ENCODE data around the gene EXOSC9.

The EXOSC9 gene

DNA sequence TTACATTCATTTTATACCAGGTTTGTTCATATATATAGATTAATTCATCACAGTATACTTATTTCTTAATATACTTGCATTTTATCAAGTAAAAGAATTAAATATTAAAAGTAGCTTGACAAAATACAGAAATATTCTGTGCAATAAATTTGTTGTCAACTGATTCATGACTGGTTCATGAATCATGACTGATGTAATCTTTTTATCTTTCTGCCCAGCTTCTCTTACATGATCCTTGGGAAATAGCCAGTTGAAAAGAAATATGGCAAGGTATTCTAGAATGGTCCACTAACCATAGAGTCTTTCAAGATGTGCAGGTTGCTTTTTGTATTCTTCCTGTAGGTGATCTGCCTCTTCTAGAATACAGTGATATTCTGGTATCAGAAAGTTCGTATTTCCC is 26.7 kb downstream of the EXOSC9 start:
- DNase-seq = no peak

DNA sequence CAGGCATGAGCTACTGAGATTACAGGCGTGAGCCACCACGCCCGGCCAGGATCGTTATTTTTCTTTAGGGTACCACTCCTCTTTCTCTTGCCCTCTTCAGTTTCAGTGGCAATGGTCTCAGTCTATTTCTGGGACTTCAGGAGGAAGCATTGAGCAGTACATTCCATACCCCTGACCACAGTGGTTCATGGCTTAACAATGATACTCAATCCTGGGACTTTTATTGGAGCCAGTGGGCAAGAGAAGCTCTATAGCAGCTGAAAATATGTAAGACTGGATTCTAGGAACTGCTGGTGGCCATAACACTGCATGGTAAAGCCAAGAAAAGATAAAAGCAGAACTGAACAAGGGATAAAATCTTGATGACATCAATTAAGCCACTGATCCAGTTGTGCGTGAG is 28.4 kb downstream of the EXOSC9 start:
- DNase-seq = no peak

GRCh38 chr4:121838136-121838535 is 37.0 kb downstream of the EXOSC9 start:
- DNase-seq = no peak

GRCh38 chr4:121842862-121843261 is 41.7 kb downstream of the EXOSC9 start:
- no peak for DNase-seq

DNA sequence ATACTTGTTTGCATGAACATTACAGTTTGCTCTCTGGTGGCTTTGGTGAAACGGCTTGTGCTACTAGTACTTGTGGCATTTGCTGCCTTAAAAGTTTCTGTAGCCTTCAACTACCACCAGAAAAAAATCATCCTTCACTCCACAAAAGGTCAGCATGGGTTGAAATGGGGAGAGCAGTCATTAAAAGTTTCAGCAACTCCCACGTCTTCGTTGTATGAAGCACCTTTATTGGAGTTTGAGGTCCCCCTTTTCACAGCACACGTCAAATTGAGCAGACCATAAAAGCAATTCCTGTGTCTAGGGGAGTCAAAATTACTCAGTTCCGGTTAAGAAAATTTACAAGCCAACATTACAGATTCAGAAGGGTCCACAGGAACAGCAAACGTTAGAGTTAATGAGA is 45.5 kb downstream of the EXOSC9 start:
- no peak for DNase-seq

GRCh38 chr4:121851354-121851753 is 50.2 kb downstream of the EXOSC9 start:
- no peak for DNase-seq

GRCh38 chr4:121860121-121860520 is 59.0 kb downstream of the EXOSC9 start:
- DNase-seq = no peak

- no peak for DNase-seq
Measured at GRCh38 chr4:121861426-121861825, 60.3 kb downstream of the EXOSC9 start.

GRCh38 chr4:121863799-121864198 is 62.7 kb downstream of the EXOSC9 start:
- DNase-seq = no peak
